Astrocyte (in vitro differentiated cells and primary cell): ENCODE measurements around the gene KRTAP5-8.

Source experiments
- EZH2 ChIP-seq: IDR thresholded peaks from 2 replicates; pipeline ENCODE4 v1.6.1; 2012; ENCODE audit warnings: mild to moderate bottlenecking, low read length, inconsistent platforms; ENCODE audit not compliant: insufficient read depth
- TF ChIP-seq, protein P1 (sequence below): IDR thresholded peaks from 2 replicates; pipeline ENCODE4 v1.5.1; 2011; ENCODE audit warnings: low read depth, mild to moderate bottlenecking, inconsistent platforms, low read length, moderate library complexity; ENCODE audit not compliant: insufficient read depth

DNA sequence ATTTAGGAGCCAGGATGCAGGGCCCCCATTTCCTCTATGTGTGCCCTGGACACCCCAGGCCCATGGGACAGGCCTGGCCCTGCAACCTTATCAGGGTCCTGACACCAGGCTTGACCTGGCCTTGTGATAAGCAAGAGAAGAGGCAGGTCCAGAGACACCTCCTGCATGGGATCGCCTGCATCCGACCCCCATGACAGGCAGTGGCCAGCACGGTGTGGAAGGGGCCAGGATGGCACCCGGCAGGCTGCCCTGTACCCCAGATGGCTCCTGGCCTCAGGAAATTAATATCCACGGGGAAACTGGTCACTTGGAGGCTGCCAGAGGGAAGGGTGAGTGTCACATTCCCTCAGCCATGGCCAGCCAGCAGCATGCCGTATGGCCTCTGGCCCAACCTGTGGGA is 17.2 kb downstream of the KRTAP5-8 start:
- TF ChIP-seq, protein P1, sequence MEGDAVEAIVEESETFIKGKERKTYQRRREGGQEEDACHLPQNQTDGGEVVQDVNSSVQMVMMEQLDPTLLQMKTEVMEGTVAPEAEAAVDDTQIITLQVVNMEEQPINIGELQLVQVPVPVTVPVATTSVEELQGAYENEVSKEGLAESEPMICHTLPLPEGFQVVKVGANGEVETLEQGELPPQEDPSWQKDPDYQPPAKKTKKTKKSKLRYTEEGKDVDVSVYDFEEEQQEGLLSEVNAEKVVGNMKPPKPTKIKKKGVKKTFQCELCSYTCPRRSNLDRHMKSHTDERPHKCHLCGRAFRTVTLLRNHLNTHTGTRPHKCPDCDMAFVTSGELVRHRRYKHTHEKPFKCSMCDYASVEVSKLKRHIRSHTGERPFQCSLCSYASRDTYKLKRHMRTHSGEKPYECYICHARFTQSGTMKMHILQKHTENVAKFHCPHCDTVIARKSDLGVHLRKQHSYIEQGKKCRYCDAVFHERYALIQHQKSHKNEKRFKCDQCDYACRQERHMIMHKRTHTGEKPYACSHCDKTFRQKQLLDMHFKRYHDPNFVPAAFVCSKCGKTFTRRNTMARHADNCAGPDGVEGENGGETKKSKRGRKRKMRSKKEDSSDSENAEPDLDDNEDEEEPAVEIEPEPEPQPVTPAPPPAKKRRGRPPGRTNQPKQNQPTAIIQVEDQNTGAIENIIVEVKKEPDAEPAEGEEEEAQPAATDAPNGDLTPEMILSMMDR: no peak
- no peak for TF ChIP-seq EZH2
